Keratinocyte (primary cell): ENCODE results near the gene LRRC8D. TPM values are rescaled to one million over a fixed set of nuclear protein-coding genes. Genes with fewer than 3 reads are reported as not detected.

ENCODE experiments used
- DNase-seq: peaks from one replicate; pipeline ENCODE4 v3.0.0-alpha.2; 2011; ENCODE audit warnings: low read depth, missing footprints, low spot score
- FAIRE-seq: peaks from 2 replicates; lab custom pipeline; 2011; peaks lifted over from hg19 to GRCh38; lab: Jason Lieb, UNC
- H2AFZ ChIP-seq: 2 replicates; pipeline ENCODE4 v1.6.0; 2012; ENCODE audit warnings: low read length, control low read depth, inconsistent platforms; ENCODE audit not compliant: control insufficient read depth
- H3K27ac ChIP-seq: 2 replicates; pipeline ENCODE4 v1.5.1; 2011; ENCODE audit warnings: low read length; ENCODE audit not compliant: control insufficient read depth, insufficient read depth
- H3K27me3 ChIP-seq: 3 replicates; pipeline ENCODE4 v1.6.0; 2011; ENCODE audit warnings: low read length; ENCODE audit not compliant: control insufficient read depth, insufficient read depth; ENCODE audit errors: extremely low read depth
- H3K36me3 ChIP-seq, 2 experiments: 2 replicates in 1 of 2; 3 replicates in 1 of 2; pipeline ENCODE4 v1.5.1; 2011; ENCODE audit warnings: low read length in 2 of 2, mild to moderate bottlenecking in 1 of 2; ENCODE audit not compliant: control insufficient read depth in 2 of 2, insufficient read depth in 2 of 2; ENCODE audit errors: extremely low read depth in 1 of 2
- H3K4me1 ChIP-seq: 3 replicates; pipeline ENCODE4 v1.5.1; 2011; ENCODE audit warnings: low read length; ENCODE audit not compliant: control insufficient read depth, insufficient read depth; ENCODE audit errors: extremely low read depth
- H3K4me2 ChIP-seq: 3 replicates; pipeline ENCODE4 v1.6.0; 2011; ENCODE audit warnings: low read depth, low read length; ENCODE audit not compliant: control insufficient read depth, insufficient read depth; ENCODE audit errors: extremely low read depth
- H3K4me3 ChIP-seq, 3 experiments: fragments of 200-600 bp in 1 of 3; sonication (generic) in 1 of 3; 2 replicates in 2 of 3; 3 replicates in 1 of 3; pipeline ENCODE4 v1.5.1; 2011 to 2016; ENCODE audit warnings: low read length in 3 of 3, mild to moderate bottlenecking in 3 of 3, control low read depth in 2 of 3, inconsistent platforms in 1 of 3, low read depth in 1 of 3, mixed read lengths in 1 of 3, mixed run types in 1 of 3, moderate library complexity in 1 of 3; ENCODE audit not compliant: control insufficient read depth in 2 of 3, insufficient read depth in 2 of 3; ENCODE audit errors: extremely low read depth in 1 of 3
- H3K79me2 ChIP-seq: 2 replicates; pipeline ENCODE4 v1.6.0; 2012; ENCODE audit warnings: low read length; ENCODE audit not compliant: control insufficient read depth, insufficient read depth
- H3K9ac ChIP-seq: 3 replicates; pipeline ENCODE4 v1.6.0; 2011; ENCODE audit warnings: low read length; ENCODE audit not compliant: control insufficient read depth, insufficient read depth; ENCODE audit errors: extremely low read depth
- H3K9me1 ChIP-seq: 3 replicates; pipeline ENCODE4 v1.6.0; 2011; ENCODE audit warnings: low read length; ENCODE audit not compliant: control insufficient read depth, insufficient read depth; ENCODE audit errors: extremely low read depth
- H3K9me3 ChIP-seq: 2 replicates; pipeline ENCODE4 v1.5.1; 2012; ENCODE audit warnings: low read depth, low read length; ENCODE audit not compliant: control insufficient read depth
- H4K20me1 ChIP-seq: 3 replicates; pipeline ENCODE4 v1.6.0; 2011; ENCODE audit warnings: low read length; ENCODE audit not compliant: control insufficient read depth, insufficient read depth; ENCODE audit errors: extremely low read depth
- EZH2 ChIP-seq: IDR thresholded peaks from one replicate; pipeline ENCODE4 v1.6.1; 2012; ENCODE audit warnings: inconsistent platforms, mild to moderate bottlenecking, low read length, moderate library complexity
- dilution Hi-C: fragments of 300-500 bp; cut with MboI; formaldehyde crosslinking; loops from one replicate; pipeline ENCODE4 v1.7.0; 2020; ENCODE audit warnings: low sequenced_read_pairs; ENCODE audit not compliant: extremely low pct_ligation_motif_present
- polyA plus RNA-seq, 5 experiments: library from polyadenylated mRNA; depleted of rRNA in 3 of 5; stranded (reverse) in 3 of 5; stranded (forward) in 1 of 5; unstranded in 1 of 5; fragments of >200 nt; gene quantifications; 1 replicate in 1 of 5; 2 replicates in 3 of 5; 3 replicates in 1 of 5; pipeline versions ENCODE4 v1.2.1 to v1.2.3, GENCODE V29; 2011 to 2012; ENCODE audit warnings: missing spikeins in 2 of 5, low read depth in 1 of 5, low replicate concordance in 1 of 5
- TF ChIP-seq, protein P1 (sequence below), 3 experiments: IDR thresholded peaks in 1 of 3; conservative IDR thresholded peaks in 1 of 3; optimal IDR thresholded peaks in 1 of 3; 2 replicates in 2 of 3; 3 replicates in 1 of 3; pipeline versions ENCODE3 to v1.5.1; 2011; ENCODE audit warnings: low read length in 3 of 3, mild to moderate bottlenecking in 3 of 3, moderate library complexity in 2 of 3, control low read depth in 1 of 3, inconsistent platforms in 1 of 3; ENCODE audit not compliant: insufficient read depth in 2 of 3; ENCODE audit errors: extremely low read depth in 1 of 3

The LRRC8D gene
- polyA plus RNA-seq, 1 donor (not counting 4 experiments of a cell fraction or from before 2014, with no cell fraction given) = 54.7 TPM

DNA sequence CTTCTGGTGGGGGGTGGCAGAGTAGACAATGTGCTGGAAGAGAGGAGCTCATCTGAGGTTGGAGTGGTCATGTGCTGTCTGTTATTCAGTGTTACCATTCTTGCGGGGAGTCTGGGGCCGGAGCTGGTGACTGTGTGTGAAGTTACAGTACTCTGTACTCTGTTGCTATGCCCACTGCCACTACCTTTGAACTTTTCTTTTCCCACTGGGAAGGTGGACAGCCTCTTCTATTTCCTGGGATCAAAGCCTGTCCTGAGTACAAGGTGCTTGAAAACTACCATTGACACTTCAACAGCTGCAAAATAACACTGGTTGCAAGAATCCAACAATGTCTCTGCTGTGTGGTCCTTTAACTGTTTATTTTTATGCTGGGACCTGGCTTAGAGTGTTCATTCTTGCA is 107.7 kb downstream of the LRRC8D start:
- no peak overlapping the region for H3K4me2 ChIP-seq
- H3K36me3 ChIP-seq = peaks cover 3 to 7% of the 10 kb centered on the region in 2 experiments
- H3K27ac ChIP-seq = no peak overlapping the region
- no peaks in the 10 kb centered on the region for H3K27me3 ChIP-seq
- dilution Hi-C loops = no loop called here
- TF ChIP-seq, protein P1, sequence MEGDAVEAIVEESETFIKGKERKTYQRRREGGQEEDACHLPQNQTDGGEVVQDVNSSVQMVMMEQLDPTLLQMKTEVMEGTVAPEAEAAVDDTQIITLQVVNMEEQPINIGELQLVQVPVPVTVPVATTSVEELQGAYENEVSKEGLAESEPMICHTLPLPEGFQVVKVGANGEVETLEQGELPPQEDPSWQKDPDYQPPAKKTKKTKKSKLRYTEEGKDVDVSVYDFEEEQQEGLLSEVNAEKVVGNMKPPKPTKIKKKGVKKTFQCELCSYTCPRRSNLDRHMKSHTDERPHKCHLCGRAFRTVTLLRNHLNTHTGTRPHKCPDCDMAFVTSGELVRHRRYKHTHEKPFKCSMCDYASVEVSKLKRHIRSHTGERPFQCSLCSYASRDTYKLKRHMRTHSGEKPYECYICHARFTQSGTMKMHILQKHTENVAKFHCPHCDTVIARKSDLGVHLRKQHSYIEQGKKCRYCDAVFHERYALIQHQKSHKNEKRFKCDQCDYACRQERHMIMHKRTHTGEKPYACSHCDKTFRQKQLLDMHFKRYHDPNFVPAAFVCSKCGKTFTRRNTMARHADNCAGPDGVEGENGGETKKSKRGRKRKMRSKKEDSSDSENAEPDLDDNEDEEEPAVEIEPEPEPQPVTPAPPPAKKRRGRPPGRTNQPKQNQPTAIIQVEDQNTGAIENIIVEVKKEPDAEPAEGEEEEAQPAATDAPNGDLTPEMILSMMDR (optimal IDR thresholded peaks at IDR 0.05 in 1 of 3, IDR thresholded peaks at IDR 0.05 in 1 of 3, conservative IDR thresholded peaks at IDR 0.05 in 1 of 3; ENCODE audit: extremely low read depth in 1 of 3, insufficient read depth in 2 of 3, low read length in 3 of 3) = no peak
- no peaks in the 10 kb centered on the region for H3K9me1 ChIP-seq
- H3K79me2 ChIP-seq = no peaks in the 10 kb centered on the region
- no peak overlapping the region for H3K4me3 ChIP-seq
- H3K9me3 ChIP-seq = no peaks in the 10 kb centered on the region
- no peaks in the 10 kb centered on the region for H4K20me1 ChIP-seq
- H3K9ac ChIP-seq = no peak overlapping the region
- peaks cover 10% of the 10 kb centered on the region for H3K4me1 ChIP-seq
- H2AFZ ChIP-seq = no peak overlapping the region
- no peak for DNase-seq
- no peak for FAIRE-seq

DNA sequence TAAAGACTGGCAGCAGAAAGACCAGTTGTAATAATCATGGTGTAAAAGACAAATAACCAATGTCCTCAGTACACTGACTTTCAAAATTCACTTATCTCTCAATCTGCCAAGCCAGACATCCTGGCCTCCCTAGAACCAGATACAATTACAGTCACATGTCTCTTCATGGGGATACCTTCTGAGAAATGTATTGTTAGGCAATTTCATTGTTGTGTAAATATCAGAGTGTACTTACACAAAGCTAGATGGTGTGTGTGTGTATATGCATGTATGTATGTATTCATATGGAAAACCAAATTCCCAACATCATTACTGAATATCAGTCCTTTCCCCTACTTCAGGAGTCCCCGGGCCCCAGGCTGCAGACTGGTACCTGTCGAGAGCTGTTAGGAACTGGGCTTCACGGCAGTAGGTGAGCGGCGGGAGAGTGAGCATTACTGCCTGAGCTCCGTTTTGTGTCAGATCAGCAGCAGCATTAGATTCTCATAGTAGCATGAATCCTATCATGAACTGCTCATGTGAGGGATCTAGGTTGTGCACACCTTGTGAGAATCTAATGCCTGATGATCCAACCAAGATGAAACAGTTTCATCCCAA is 108.7 kb downstream of the LRRC8D start:
- H3K27ac ChIP-seq = no peak overlapping the region
- FAIRE-seq = no peak

More for the DNA sequence above, 108.7 kb downstream of the LRRC8D start:
- Histone ChIP-seq H3K79me2 (no peaks in the 10 kb centered on the region), H3K36me3 (peaks cover 7 to 8% of the 10 kb centered on the region in 2 experiments), H3K4me1 (peaks cover 10% of the 10 kb centered on the region), H3K9me3 (no peaks in the 10 kb centered on the region), H2AFZ (no peak overlapping the region), H3K4me2 (no peak overlapping the region), H3K27me3 (no peaks in the 10 kb centered on the region), H3K9me1 (no peaks in the 10 kb centered on the region), H4K20me1 (no peaks in the 10 kb centered on the region), H3K4me3 (no peak overlapping the region), H3K9ac (no peak overlapping the region)
- TF ChIP-seq, protein P1 (optimal IDR thresholded peaks at IDR 0.05 in 1 of 3, IDR thresholded peaks at IDR 0.05 in 1 of 3, conservative IDR thresholded peaks at IDR 0.05 in 1 of 3; ENCODE audit: extremely low read depth in 1 of 3, insufficient read depth in 2 of 3, low read length in 3 of 3) = no peak
- TF ChIP-seq EZH2 = no peak
- DNase-seq = no peak
- dilution Hi-C loops = no loop called here
